ENCODE results near the gene SAMD14. TPM values are rescaled to one million over a fixed set of nuclear protein-coding genes. Genes with fewer than 3 reads are reported as not detected.

Gene SAMD14
- total and polyA plus RNA-seq, 2 experiments from 2014 or later: 0.70 to 4.7 TPM

DNA sequence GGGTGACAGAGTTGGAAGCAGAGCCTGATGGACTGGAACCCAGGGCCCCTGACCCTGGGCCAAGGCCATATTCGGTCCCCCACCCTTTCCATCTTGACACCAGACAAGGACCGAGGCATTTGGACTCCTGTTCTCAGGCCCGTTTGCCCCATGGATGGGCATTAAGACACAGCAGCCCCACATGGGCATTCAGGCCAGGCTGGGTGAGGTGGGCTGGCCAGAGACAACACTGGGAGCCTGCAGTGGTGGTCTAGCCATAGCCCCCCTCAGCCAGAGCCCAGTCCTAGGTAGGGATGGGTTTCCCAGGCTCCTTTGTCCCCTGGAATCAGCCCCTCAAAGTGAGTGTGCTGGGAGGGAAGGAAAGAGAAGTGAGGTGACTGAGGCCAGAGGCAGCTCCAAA, 33.2 kb downstream of the SAMD14 start:
- no peaks in the 10 kb centered on the region for H3K79me2 ChIP-seq (replicated peaks; ENCODE audit: insufficient read depth)
- H4K20me1 ChIP-seq (replicated peaks; ENCODE audit: insufficient read depth): no peaks in the 10 kb centered on the region
- Mint-ChIP-seq H3K4me3 (no peak overlapping the region; the same call in 2 of the 3 replicates), H3K9me3 (no peaks in the 10 kb centered on the region), H3K4me1 (peaks cover 18% of the 10 kb centered on the region), H3K36me3 (ENCODE audit: low read depth) (peaks cover 2% of the 10 kb centered on the region; the same call in 1 of the 3 replicates), H3K27ac (no peak overlapping the region), H3K27me3 (ENCODE audit: insufficient read depth, low read depth, poor library complexity) (peaks cover 14% of the 10 kb centered on the region)
- ATAC-seq (no peak), DNase-seq (ENCODE audit: low spot score) (no peak)
- H3F3A ChIP-seq (replicated peaks; ENCODE audit: low read depth): no peaks in the 10 kb centered on the region
- no peak overlapping the region for H3K4me2 ChIP-seq
- TF ChIP-seq, protein P1, sequence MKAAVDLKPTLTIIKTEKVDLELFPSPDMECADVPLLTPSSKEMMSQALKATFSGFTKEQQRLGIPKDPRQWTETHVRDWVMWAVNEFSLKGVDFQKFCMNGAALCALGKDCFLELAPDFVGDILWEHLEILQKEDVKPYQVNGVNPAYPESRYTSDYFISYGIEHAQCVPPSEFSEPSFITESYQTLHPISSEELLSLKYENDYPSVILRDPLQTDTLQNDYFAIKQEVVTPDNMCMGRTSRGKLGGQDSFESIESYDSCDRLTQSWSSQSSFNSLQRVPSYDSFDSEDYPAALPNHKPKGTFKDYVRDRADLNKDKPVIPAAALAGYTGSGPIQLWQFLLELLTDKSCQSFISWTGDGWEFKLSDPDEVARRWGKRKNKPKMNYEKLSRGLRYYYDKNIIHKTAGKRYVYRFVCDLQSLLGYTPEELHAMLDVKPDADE (IDR thresholded peaks at IDR 0.05): no peak
- TF ChIP-seq, protein P2, sequence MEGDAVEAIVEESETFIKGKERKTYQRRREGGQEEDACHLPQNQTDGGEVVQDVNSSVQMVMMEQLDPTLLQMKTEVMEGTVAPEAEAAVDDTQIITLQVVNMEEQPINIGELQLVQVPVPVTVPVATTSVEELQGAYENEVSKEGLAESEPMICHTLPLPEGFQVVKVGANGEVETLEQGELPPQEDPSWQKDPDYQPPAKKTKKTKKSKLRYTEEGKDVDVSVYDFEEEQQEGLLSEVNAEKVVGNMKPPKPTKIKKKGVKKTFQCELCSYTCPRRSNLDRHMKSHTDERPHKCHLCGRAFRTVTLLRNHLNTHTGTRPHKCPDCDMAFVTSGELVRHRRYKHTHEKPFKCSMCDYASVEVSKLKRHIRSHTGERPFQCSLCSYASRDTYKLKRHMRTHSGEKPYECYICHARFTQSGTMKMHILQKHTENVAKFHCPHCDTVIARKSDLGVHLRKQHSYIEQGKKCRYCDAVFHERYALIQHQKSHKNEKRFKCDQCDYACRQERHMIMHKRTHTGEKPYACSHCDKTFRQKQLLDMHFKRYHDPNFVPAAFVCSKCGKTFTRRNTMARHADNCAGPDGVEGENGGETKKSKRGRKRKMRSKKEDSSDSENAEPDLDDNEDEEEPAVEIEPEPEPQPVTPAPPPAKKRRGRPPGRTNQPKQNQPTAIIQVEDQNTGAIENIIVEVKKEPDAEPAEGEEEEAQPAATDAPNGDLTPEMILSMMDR (conservative IDR thresholded peaks at IDR 0.05; ENCODE audit: low read depth in 2 of 2): no peak
- TF ChIP-seq EZH2phosphoT487 (IDR thresholded peaks at IDR 0.05; ENCODE audit: unreplicated experiment): no peak
- no peak for TF ChIP-seq CREB1 (CRISPR knock-in tag; IDR thresholded peaks at IDR 0.05; ENCODE audit: low read depth)
- TF ChIP-seq, protein P3, sequence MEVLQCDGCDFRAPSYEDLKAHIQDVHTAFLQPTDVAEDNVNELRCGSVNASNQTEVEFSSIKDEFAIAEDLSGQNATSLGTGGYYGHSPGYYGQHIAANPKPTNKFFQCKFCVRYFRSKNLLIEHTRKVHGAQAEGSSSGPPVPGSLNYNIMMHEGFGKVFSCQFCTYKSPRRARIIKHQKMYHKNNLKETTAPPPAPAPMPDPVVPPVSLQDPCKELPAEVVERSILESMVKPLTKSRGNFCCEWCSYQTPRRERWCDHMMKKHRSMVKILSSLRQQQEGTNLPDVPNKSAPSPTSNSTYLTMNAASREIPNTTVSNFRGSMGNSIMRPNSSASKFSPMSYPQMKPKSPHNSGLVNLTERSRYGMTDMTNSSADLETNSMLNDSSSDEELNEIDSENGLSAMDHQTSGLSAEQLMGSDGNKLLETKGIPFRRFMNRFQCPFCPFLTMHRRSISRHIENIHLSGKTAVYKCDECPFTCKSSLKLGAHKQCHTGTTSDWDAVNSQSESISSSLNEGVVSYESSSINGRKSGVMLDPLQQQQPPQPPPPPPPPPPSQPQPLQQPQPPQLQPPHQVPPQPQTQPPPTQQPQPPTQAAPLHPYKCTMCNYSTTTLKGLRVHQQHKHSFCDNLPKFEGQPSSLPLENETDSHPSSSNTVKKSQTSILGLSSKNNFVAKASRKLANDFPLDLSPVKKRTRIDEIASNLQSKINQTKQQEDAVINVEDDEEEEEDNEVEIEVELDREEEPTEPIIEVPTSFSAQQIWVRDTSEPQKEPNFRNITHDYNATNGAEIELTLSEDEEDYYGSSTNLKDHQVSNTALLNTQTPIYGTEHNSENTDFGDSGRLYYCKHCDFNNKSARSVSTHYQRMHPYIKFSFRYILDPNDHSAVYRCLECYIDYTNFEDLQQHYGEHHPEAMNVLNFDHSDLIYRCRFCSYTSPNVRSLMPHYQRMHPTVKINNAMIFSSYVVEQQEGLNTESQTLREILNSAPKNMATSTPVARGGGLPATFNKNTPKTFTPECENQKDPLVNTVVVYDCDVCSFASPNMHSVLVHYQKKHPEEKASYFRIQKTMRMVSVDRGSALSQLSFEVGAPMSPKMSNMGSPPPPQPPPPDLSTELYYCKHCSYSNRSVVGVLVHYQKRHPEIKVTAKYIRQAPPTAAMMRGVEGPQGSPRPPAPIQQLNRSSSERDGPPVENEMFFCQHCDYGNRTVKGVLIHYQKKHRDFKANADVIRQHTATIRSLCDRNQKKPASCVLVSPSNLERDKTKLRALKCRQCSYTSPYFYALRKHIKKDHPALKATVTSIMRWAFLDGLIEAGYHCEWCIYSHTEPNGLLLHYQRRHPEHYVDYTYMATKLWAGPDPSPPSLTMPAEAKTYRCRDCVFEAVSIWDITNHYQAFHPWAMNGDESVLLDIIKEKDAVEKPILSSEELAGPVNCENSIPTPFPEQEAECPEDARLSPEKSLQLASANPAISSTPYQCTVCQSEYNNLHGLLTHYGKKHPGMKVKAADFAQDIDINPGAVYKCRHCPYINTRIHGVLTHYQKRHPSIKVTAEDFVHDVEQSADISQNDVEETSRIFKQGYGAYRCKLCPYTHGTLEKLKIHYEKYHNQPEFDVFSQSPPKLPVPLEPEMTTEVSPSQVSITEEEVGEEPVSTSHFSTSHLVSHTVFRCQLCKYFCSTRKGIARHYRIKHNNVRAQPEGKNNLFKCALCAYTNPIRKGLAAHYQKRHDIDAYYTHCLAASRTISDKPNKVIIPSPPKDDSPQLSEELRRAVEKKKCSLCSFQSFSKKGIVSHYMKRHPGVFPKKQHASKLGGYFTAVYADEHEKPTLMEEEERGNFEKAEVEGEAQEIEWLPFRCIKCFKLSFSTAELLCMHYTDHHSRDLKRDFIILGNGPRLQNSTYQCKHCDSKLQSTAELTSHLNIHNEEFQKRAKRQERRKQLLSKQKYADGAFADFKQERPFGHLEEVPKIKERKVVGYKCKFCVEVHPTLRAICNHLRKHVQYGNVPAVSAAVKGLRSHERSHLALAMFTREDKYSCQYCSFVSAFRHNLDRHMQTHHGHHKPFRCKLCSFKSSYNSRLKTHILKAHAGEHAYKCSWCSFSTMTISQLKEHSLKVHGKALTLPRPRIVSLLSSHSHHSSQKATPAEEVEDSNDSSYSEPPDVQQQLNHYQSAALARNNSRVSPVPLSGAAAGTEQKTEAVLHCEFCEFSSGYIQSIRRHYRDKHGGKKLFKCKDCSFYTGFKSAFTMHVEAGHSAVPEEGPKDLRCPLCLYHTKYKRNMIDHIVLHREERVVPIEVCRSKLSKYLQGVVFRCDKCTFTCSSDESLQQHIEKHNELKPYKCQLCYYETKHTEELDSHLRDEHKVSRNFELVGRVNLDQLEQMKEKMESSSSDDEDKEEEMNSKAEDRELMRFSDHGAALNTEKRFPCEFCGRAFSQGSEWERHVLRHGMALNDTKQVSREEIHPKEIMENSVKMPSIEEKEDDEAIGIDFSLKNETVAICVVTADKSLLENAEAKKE (CRISPR knock-in tag; IDR thresholded peaks at IDR 0.05): no peak
- no peak for TF ChIP-seq STAT1 (IDR thresholded peaks at IDR 0.05; ENCODE audit: unreplicated experiment)
- TF ChIP-seq JUNB (IDR thresholded peaks at IDR 0.05; ENCODE audit: unreplicated experiment): no peak
- no peak for TF ChIP-seq POLR2AphosphoS5 (IDR thresholded peaks at IDR 0.05; ENCODE audit: low read depth)
- no peak for TF ChIP-seq NANOG (IDR thresholded peaks at IDR 0.05; ENCODE audit: borderline replicate concordance)
- TF ChIP-seq, protein P4, sequence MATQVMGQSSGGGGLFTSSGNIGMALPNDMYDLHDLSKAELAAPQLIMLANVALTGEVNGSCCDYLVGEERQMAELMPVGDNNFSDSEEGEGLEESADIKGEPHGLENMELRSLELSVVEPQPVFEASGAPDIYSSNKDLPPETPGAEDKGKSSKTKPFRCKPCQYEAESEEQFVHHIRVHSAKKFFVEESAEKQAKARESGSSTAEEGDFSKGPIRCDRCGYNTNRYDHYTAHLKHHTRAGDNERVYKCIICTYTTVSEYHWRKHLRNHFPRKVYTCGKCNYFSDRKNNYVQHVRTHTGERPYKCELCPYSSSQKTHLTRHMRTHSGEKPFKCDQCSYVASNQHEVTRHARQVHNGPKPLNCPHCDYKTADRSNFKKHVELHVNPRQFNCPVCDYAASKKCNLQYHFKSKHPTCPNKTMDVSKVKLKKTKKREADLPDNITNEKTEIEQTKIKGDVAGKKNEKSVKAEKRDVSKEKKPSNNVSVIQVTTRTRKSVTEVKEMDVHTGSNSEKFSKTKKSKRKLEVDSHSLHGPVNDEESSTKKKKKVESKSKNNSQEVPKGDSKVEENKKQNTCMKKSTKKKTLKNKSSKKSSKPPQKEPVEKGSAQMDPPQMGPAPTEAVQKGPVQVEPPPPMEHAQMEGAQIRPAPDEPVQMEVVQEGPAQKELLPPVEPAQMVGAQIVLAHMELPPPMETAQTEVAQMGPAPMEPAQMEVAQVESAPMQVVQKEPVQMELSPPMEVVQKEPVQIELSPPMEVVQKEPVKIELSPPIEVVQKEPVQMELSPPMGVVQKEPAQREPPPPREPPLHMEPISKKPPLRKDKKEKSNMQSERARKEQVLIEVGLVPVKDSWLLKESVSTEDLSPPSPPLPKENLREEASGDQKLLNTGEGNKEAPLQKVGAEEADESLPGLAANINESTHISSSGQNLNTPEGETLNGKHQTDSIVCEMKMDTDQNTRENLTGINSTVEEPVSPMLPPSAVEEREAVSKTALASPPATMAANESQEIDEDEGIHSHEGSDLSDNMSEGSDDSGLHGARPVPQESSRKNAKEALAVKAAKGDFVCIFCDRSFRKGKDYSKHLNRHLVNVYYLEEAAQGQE (IDR thresholded peaks at IDR 0.05; ENCODE audit: unreplicated experiment): no peak
- no peak for TF ChIP-seq EZH2 (IDR thresholded peaks at IDR 0.05; ENCODE audit: low read depth, unreplicated experiment)
- no peak for TF ChIP-seq ZNF114 (CRISPR knock-in tag; IDR thresholded peaks at IDR 0.05)
- TF ChIP-seq ZNF331 (CRISPR knock-in tag; IDR thresholded peaks at IDR 0.05; ENCODE audit: low read depth): no peak
- no peaks in the 10 kb centered on the region for H3K9me2 ChIP-seq (ENCODE audit: insufficient read depth)
- no peaks in the 10 kb centered on the region for H3K27me3 ChIP-seq (ENCODE audit: insufficient read depth)
- no peak overlapping the region for H3K4me3 ChIP-seq
- H3K27ac ChIP-seq (ENCODE audit: low read depth): no peak overlapping the region
- peaks cover 12% of the 10 kb centered on the region; the same call in 1 of the 2 replicates for H3K4me1 ChIP-seq (ENCODE audit: insufficient read depth)
- H2AFZ ChIP-seq: no peak overlapping the region
- no peaks in the 10 kb centered on the region for H3K36me3 ChIP-seq (ENCODE audit: insufficient read depth)

Data from GM23338 (cell line).